Panc1 (cell line): ENCODE data around the gene TMEM101. TPM values are rescaled to one million over a fixed set of nuclear protein-coding genes. Genes with fewer than 3 reads are reported as not detected.

Experiments
- ATAC-seq: fragments of 200-7000 bp; cut with Tn5 transposase; 2 replicates; pipeline ENCODE4 v1.9.1; 2020; ENCODE audit warnings: mild to moderate bottlenecking, moderate library complexity
- BruUV-seq: library from RNA; stranded (reverse); fragments of 400-500 nt; replicated peaks from 2 replicates; lab custom pipeline; 2021; lab: Mats Ljungman, UMichigan
- CTCF ChIA-PET: fragments of 300-600 bp; sonication (Branson Sonifier 250); formaldehyde crosslinking; loops from one replicate; lab custom pipeline; 2022; ENCODE audit warnings: antibody characterized with exemption; lab: Charles Lee
- POLR2A ChIA-PET: fragments of 300-600 bp; sonication (Branson Sonifier 250); formaldehyde crosslinking; loops from one replicate; lab custom pipeline; 2022; ENCODE audit warnings: antibody characterized with exemption; lab: Charles Lee
- DNase-seq: peaks from one replicate; pipeline ENCODE4 v3.0.0-alpha.2; 2010; ENCODE audit warnings: low read depth, low spot score
- H3K27ac ChIP-seq: 2 replicates; pipeline ENCODE4 v1.5.1; 2011; ENCODE audit warnings: mild to moderate bottlenecking, low read length, inconsistent platforms
- H3K27me3 ChIP-seq: fragments of 200-500 bp; sonication (Bioruptor generic); 2 replicates; pipeline ENCODE4 v1.6.0; 2014; ENCODE audit warnings: low read length, inconsistent platforms; ENCODE audit not compliant: control insufficient read depth, insufficient read depth
- H3K36me3 ChIP-seq: fragments of 200-500 bp; sonication (Bioruptor generic); 2 replicates; pipeline ENCODE4 v1.5.1; 2014; ENCODE audit warnings: inconsistent platforms, mild to moderate bottlenecking, low read length, moderate library complexity; ENCODE audit not compliant: control insufficient read depth, insufficient read depth
- H3K4me1 ChIP-seq: 2 replicates; pipeline ENCODE4 v1.5.1; 2011; ENCODE audit warnings: inconsistent platforms, mild to moderate bottlenecking, low read length, moderate library complexity; ENCODE audit not compliant: control insufficient read depth, insufficient read depth
- H3K4me3 ChIP-seq, 2 experiments: 2 replicates each; pipeline ENCODE4 v1.5.1; 2011 to 2012; ENCODE audit warnings: low read depth in 2 of 2, low read length in 2 of 2, mild to moderate bottlenecking in 2 of 2, inconsistent platforms in 1 of 2, moderate library complexity in 1 of 2
- H3K9me3 ChIP-seq: fragments of 200-500 bp; sonication (Bioruptor generic); 2 replicates; pipeline ENCODE4 v1.5.1; 2014; ENCODE audit warnings: low read depth, mild to moderate bottlenecking, inconsistent platforms, low read length, moderate library complexity; ENCODE audit not compliant: control insufficient read depth, insufficient read depth
- CTCF ChIP-seq: fragments of 450-650 bp; IDR thresholded peaks from 2 replicates; pipeline ENCODE4 v1.5.1; 2017; ENCODE audit warnings: mild to moderate bottlenecking
- POLR2AphosphoS5 ChIP-seq: IDR thresholded peaks from 2 replicates; pipeline ENCODE4 v1.6.1; 2012; ENCODE audit warnings: mild to moderate bottlenecking, low read depth, low read length, moderate library complexity
- REST ChIP-seq, 2 experiments: IDR thresholded peaks; 2 replicates each; pipeline ENCODE4 v1.6.1; 2011 to 2012; ENCODE audit warnings: low read depth in 2 of 2, control low read depth in 1 of 2, low read length in 1 of 2, mild to moderate bottlenecking in 1 of 2, moderate library complexity in 1 of 2; ENCODE audit not compliant: insufficient read depth in 1 of 2
- SIN3A ChIP-seq: IDR thresholded peaks from 2 replicates; pipeline ENCODE4 v1.6.1; 2012; ENCODE audit warnings: low read depth, mild to moderate bottlenecking, low read length, moderate library complexity, borderline replicate concordance; ENCODE audit not compliant: insufficient read depth
- TCF7L2 ChIP-seq: IDR thresholded peaks from 2 replicates; pipeline ENCODE4 v1.6.1; 2011; ENCODE audit warnings: mild to moderate bottlenecking, low read depth, low read length, inconsistent platforms
- in situ Hi-C: cut with HindIII; loops from 2 replicates; pipeline ENCODE4 v1.10.0; 2016; ENCODE audit warnings: low sequenced_read_pairs, low pct_unique_long_range_greater_than_20kb
- intact Hi-C: fragments of 100-400 bp; cut with micrococcal nuclease; formaldehyde crosslinking; loops from one replicate; pipeline ENCODE4 v1.10.0; 2022; ENCODE audit not compliant: unreplicated experiment
- total RNA-seq: library from RNA; stranded (reverse); gene quantifications from one replicate; pipeline ENCODE4 v1.2.1, GENCODE V29; 2021; ENCODE audit not compliant: unreplicated experiment

TMEM101 gene
- total RNA-seq, 1 experiment from 2014 or later = 32.8 TPM

- no peaks in the 10 kb centered on the region for H3K27me3 ChIP-seq
- intact Hi-C loops (loop anchor here (2.0 kb wide), 2 partner anchors 52 to 116 kb away; partner anchors contain the start of gene PPY), in situ Hi-C loops (no loop called here)
- TF ChIP-seq REST (IDR thresholded peaks at IDR 0.05; ENCODE audit: insufficient read depth in 1 of 2, low read depth in 2 of 2, low read length in 1 of 2) (no peak), CTCF (peak; percentile 90)
- no peaks in the 10 kb centered on the region for H3K4me1 ChIP-seq
- no peak overlapping the region for H3K27ac ChIP-seq
- H3K9me3 ChIP-seq = no peaks in the 10 kb centered on the region
- BruUV-seq = no TSS peak
- CTCF ChIA-PET = interaction anchor here (0.6 to 1.5 kb wide), 3 partner anchors 11 to 104 kb away, joined by 3 to 7 read pairs (median 3); no protein-coding TSS in a partner anchor
- H3K4me3 ChIP-seq = peak overlapping the region; percentile 29 to 51
- peak; percentile 94 for ATAC-seq
- POLR2A ChIA-PET = no interaction called here
- no peak for DNase-seq
- no peaks in the 10 kb centered on the region for H3K36me3 ChIP-seq
Measured at GRCh38 chr17:43994272-43995149, 20.3 kb downstream of the TMEM101 start.

- no peaks in the 10 kb centered on the region for H3K4me1 ChIP-seq
- intact Hi-C loops = no loop called here
- CTCF ChIA-PET = interaction anchor here (0.8 kb wide), 1 partner anchor 66 kb away, joined by 6 read pairs; no protein-coding TSS in a partner anchor
- BruUV-seq = no TSS peak
- H3K4me3 ChIP-seq = no peak overlapping the region
- no peaks in the 10 kb centered on the region for H3K9me3 ChIP-seq
- DNase-seq = no peak
- in situ Hi-C loops = no loop called here
- H3K36me3 ChIP-seq = no peaks in the 10 kb centered on the region
- no peak for TF ChIP-seq TCF7L2
- no peak for TF ChIP-seq POLR2AphosphoS5
- no peak for TF ChIP-seq CTCF
- TF ChIP-seq SIN3A = no peak
- TF ChIP-seq REST (IDR thresholded peaks at IDR 0.05; ENCODE audit: insufficient read depth in 1 of 2, low read depth in 2 of 2, low read length in 1 of 2) = no peak
- ATAC-seq = no peak
- no peak overlapping the region for H3K27ac ChIP-seq
- POLR2A ChIA-PET = no interaction called here
- H3K27me3 ChIP-seq = no peaks in the 10 kb centered on the region
Measured at GRCh38 chr17:43992641-43993040, 22.1 kb downstream of the TMEM101 start.
